ENCODE measurements around the gene OR10H3. TPM values are rescaled to one million over a fixed set of nuclear protein-coding genes. Genes with fewer than 3 reads are reported as not detected.

OR10H3 gene, protein sequence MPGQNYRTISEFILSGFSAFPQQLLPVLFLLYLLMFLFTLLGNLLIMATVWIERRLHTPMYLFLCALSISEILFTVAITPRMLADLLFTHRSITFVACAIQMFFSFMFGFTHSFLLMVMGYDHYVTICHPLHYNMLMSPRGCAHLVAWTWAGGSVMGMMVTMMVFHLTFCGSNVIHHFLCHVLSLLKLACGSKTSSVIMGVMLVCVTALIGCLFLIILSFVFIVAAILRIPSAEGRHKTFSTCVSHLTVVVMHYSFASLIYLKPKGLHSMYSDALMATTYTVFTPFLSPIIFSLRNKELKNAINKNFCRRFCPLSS
- total RNA-seq: not detected in 2 replicates

GRCh38 chr19:15737722-15738121, at the start of gene OR10H3:
Gene OR10H3 (plus strand): TSS chr19:15737985. CDS start chr19:15741393, 3,408 bp downstream.
- TF ChIP-seq, protein P1, sequence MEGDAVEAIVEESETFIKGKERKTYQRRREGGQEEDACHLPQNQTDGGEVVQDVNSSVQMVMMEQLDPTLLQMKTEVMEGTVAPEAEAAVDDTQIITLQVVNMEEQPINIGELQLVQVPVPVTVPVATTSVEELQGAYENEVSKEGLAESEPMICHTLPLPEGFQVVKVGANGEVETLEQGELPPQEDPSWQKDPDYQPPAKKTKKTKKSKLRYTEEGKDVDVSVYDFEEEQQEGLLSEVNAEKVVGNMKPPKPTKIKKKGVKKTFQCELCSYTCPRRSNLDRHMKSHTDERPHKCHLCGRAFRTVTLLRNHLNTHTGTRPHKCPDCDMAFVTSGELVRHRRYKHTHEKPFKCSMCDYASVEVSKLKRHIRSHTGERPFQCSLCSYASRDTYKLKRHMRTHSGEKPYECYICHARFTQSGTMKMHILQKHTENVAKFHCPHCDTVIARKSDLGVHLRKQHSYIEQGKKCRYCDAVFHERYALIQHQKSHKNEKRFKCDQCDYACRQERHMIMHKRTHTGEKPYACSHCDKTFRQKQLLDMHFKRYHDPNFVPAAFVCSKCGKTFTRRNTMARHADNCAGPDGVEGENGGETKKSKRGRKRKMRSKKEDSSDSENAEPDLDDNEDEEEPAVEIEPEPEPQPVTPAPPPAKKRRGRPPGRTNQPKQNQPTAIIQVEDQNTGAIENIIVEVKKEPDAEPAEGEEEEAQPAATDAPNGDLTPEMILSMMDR (IDR thresholded peaks at IDR 0.05; ENCODE audit: insufficient read depth, low read length, severe bottlenecking): no peak
- no peaks in the 10 kb centered on the region for H3K36me3 ChIP-seq (ENCODE audit: control insufficient read depth, insufficient read depth, low read length)
- no peak for DNase-seq (ENCODE audit: low read depth)
- no peak within 1 kb of the TSS for H3K4me3 ChIP-seq (ENCODE audit: low read depth, low read length)
- no peak for FAIRE-seq
- H3K27me3 ChIP-seq (ENCODE audit: control insufficient read depth, insufficient read depth, low read length): no peaks in the 10 kb centered on the region

DNA sequence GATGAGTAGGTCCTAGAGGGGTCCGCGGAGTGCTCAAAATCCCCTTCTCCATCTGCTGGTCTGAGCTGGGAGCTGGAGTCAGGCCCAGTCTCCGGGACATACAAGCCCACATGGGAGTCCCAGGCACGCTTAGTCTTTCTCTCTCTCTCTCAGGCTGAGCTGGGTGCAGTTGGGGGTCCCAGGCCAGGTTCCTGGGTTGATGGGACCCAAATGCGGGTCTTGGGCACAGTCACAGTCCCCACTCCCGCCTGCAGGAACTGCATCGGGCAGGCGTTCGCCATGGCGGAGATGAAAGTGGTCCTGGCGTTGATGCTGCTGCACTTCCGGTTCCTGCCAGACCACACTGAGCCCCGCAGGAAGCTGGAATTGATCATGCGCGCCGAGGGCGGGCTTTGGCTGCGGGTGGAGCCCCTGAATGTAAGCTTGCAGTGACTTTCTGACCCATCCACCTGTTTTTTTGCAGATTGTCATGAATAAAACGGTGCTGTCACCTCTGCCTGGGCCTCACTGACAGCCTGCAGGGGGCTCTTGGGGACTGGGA, 41.1 kb upstream of the OR10H3 start:
- TF ChIP-seq, protein P1 (IDR thresholded peaks at IDR 0.05; ENCODE audit: insufficient read depth, low read length, severe bottlenecking): no peak
- Histone ChIP-seq H3K4me3 (ENCODE audit: low read depth, low read length) (no peak overlapping the region), H3K36me3 (ENCODE audit: control insufficient read depth, insufficient read depth, low read length) (no peaks in the 10 kb centered on the region), H3K27me3 (ENCODE audit: control insufficient read depth, insufficient read depth, low read length) (no peaks in the 10 kb centered on the region)
- DNase-seq (ENCODE audit: low read depth) (no peak), FAIRE-seq (no peak)

- DNase-seq (ENCODE audit: low read depth) (peak; percentile 39), FAIRE-seq (peak; percentile 98)
- no peaks in the 10 kb centered on the region for H3K36me3 ChIP-seq (ENCODE audit: control insufficient read depth, insufficient read depth, low read length)
- H3K4me3 ChIP-seq (ENCODE audit: low read depth, low read length): no peak overlapping the region
- H3K27me3 ChIP-seq (ENCODE audit: control insufficient read depth, insufficient read depth, low read length): no peaks in the 10 kb centered on the region
- TF ChIP-seq, protein P1 (IDR thresholded peaks at IDR 0.05; ENCODE audit: insufficient read depth, low read length, severe bottlenecking): no peak
Measured at GRCh38 chr19:15701757-15702533, 35.8 kb upstream of the OR10H3 start.

DNA sequence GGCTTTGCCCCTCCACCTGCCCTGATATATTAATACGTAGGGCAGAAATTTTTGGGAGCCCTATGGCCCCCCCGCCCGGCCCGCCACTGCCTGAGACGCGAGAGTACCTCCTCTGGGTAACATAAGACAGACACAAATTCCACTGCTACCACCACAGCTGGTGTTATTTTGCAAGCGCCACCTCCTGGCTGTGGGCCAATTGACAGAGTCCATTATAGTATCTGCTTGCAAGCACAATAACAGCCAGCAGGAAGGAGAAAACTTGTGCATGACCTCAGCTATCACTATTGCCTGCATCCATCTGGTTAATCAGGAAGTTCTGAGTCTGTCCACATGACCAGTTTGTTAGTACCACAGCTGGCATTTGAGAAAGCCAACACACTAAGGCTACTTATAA, 35.3 kb upstream of the OR10H3 start:
- DNase-seq (ENCODE audit: low read depth) (peak; percentile 65), FAIRE-seq (peak; percentile 66)
- H3K4me3 ChIP-seq (ENCODE audit: low read depth, low read length): no peak overlapping the region
- TF ChIP-seq, protein P1 (IDR thresholded peaks at IDR 0.05; ENCODE audit: insufficient read depth, low read length, severe bottlenecking): no peak
- no peaks in the 10 kb centered on the region for H3K36me3 ChIP-seq (ENCODE audit: control insufficient read depth, insufficient read depth, low read length)
- no peaks in the 10 kb centered on the region for H3K27me3 ChIP-seq (ENCODE audit: control insufficient read depth, insufficient read depth, low read length)

DNA sequence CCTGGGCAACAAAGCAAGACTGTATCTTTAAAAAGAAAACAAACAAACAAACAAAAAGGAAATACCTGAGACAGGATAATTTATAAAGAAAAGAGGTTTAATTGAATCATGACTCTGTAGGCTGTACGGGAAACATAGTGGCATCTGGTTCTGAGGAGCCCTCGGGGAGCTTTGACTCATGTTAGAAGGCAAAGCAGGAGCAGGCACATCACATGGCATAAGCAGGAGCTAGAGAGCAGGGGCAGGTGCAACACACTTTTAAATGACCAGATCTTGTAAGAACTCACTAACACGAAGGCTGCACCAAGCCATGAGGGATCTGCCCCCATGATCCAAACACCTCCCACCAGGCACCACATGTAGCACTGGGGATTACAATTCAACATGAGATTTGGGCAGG, 23.1 kb upstream of the OR10H3 start:
- Histone ChIP-seq H3K4me3 (ENCODE audit: low read depth, low read length) (no peak overlapping the region), H3K36me3 (ENCODE audit: control insufficient read depth, insufficient read depth, low read length) (no peaks in the 10 kb centered on the region), H3K27me3 (ENCODE audit: control insufficient read depth, insufficient read depth, low read length) (no peaks in the 10 kb centered on the region)
- TF ChIP-seq, protein P1 (IDR thresholded peaks at IDR 0.05; ENCODE audit: insufficient read depth, low read length, severe bottlenecking): no peak
- no peak for FAIRE-seq
- no peak for DNase-seq (ENCODE audit: low read depth)

Measured in bronchial epithelial cell (primary cell).